Hindlimb muscle (tissue), 1 donor: Measurements from ENCODE around the gene SCIMP. TPM values are rescaled to one million over a fixed set of nuclear protein-coding genes. Genes with fewer than 3 reads are reported as not detected.
"Not testable (repeated sequence)": the region's sequence is repeated elsewhere in the genome, so short reads cannot be mapped to it uniquely, and the experiment has no call there.

ENCODE experiments used
- DNase-seq: peaks from one replicate; pipeline ENCODE4 v3.0.0-alpha.2; 2013
- polyA plus RNA-seq: library from polyadenylated mRNA; unstranded; fragments of 120-200 nt; gene quantifications from one replicate; pipeline ENCODE4 v1.2.1, GENCODE V29; 2013; ENCODE audit not compliant: insufficient read length

SCIMP gene
- polyA plus RNA-seq, 1 donor, result 1.6 TPM

GRCh38 chr17:5237541-5238016, 2.9 kb upstream of the SCIMP start:
- no peak for DNase-seq

GRCh38 chr17:5236938-5237540, 2.4 kb upstream of the SCIMP start:
- no peak for DNase-seq

- DNase-seq, result not testable (repeated sequence)
Observed at GRCh38 chr17:5233492-5233891, 1.2 kb downstream of the SCIMP start.

- no peak for DNase-seq
Observed at GRCh38 chr17:5226940-5227878, 7.5 kb downstream of the SCIMP start.

- no peak for DNase-seq
Observed at GRCh38 chr17:5225668-5226457, 8.8 kb downstream of the SCIMP start.

- not testable (repeated sequence) for DNase-seq
Observed at GRCh38 chr17:5221912-5222311, 12.7 kb downstream of the SCIMP start.

- no peak for DNase-seq
Observed at GRCh38 chr17:5220074-5220473, 14.6 kb downstream of the SCIMP start.

GRCh38 chr17:5219536-5219935, 15.1 kb downstream of the SCIMP start:
- no peak for DNase-seq

GRCh38 chr17:5217562-5217961, 17.1 kb downstream of the SCIMP start:
- not testable (repeated sequence) for DNase-seq

- DNase-seq, result no peak
Observed at GRCh38 chr17:5211458-5211857, 23.2 kb downstream of the SCIMP start.

- DNase-seq, result no peak
Observed at GRCh38 chr17:5210614-5211252, 23.9 kb downstream of the SCIMP start.

GRCh38 chr17:5210091-5210490, 24.6 kb downstream of the SCIMP start:
- no peak for DNase-seq

- DNase-seq, result no peak
Observed at GRCh38 chr17:5209396-5209795, 25.3 kb downstream of the SCIMP start.

- DNase-seq, result no peak
Observed at GRCh38 chr17:5203908-5204294, 30.8 kb downstream of the SCIMP start.

GRCh38 chr17:5203178-5203907, 31.3 kb downstream of the SCIMP start:
- no peak for DNase-seq

- DNase-seq, result no peak
Observed at GRCh38 chr17:5201011-5201410, 33.6 kb downstream of the SCIMP start.

- DNase-seq, result no peak
Observed at GRCh38 chr17:5200360-5200759, 34.3 kb downstream of the SCIMP start.

GRCh38 chr17:5198472-5198871, 36.2 kb downstream of the SCIMP start:
- DNase-seq, result no peak

- DNase-seq, result no peak
Observed at GRCh38 chr17:5194346-5194745, 40.3 kb downstream of the SCIMP start.

- peak; percentile 99 for DNase-seq
Observed at GRCh38 chr17:5191541-5192417, 42.9 kb downstream of the SCIMP start, which contains the start of gene ZNF594. ZNF594 (minus strand) TSS chr17:5191868; CDS start chr17:5184256, 7,612 bp downstream.

- DNase-seq, result no peak
Observed at GRCh38 chr17:5184288-5184687, 50.4 kb downstream of the SCIMP start.
